Measurements from ENCODE around the gene ST3GAL3. TPM values are rescaled to one million over a fixed set of nuclear protein-coding genes. Genes with fewer than 3 reads are reported as not detected.

Gene ST3GAL3
- polyA plus RNA-seq, 1 of the 3 experiments (the other 2 are of a cell fraction): 20.6 TPM

GRCh38 chr1:43890815-43891214, 183.5 kb downstream of the ST3GAL3 start:
- H3K9ac ChIP-seq: no peak overlapping the region
- H3K9me2 ChIP-seq: no peaks in the 10 kb centered on the region
- no peak overlapping the region for H2AFZ ChIP-seq (ENCODE audit: low read depth)
- peak overlapping the region in 1 of 2 experiments; percentile 24; a peak in 2 of 4 replicates for H3K27ac ChIP-seq (ENCODE audit: low read depth in 2 of 2, low read length in 1 of 2)
- H3F3A ChIP-seq (replicated peaks; ENCODE audit: insufficient read depth): peaks cover 5% of the 10 kb centered on the region
- TF ChIP-seq RAD21 (IDR thresholded peaks at IDR 0.05; ENCODE audit: low read length): no peak
- TF ChIP-seq CHD2 (IDR thresholded peaks at IDR 0.05; ENCODE audit: low read length, partially characterized antibody): no peak
- no peak for TF ChIP-seq GABPA (IDR thresholded peaks at IDR 0.05; ENCODE audit: low read depth)
- no peak for TF ChIP-seq MEF2A (IDR thresholded peaks at IDR 0.05; ENCODE audit: borderline replicate concordance, low read depth)
- no peak for TF ChIP-seq USF1 (IDR thresholded peaks at IDR 0.05; ENCODE audit: borderline replicate concordance, low read depth)
- TF ChIP-seq TAF1 (IDR thresholded peaks at IDR 0.05; ENCODE audit: borderline replicate concordance, low read depth, low read length): no peak
- TF ChIP-seq TEAD4 (IDR thresholded peaks at IDR 0.05; ENCODE audit: borderline replicate concordance, insufficient read depth): no peak
- TF ChIP-seq FOSL2 (IDR thresholded peaks at IDR 0.05; ENCODE audit: borderline replicate concordance, low read depth): no peak
- no peak for TF ChIP-seq EZH2phosphoT487 (IDR thresholded peaks at IDR 0.05; ENCODE audit: borderline replicate concordance, low read depth)
- no peak for TF ChIP-seq JUND (IDR thresholded peaks at IDR 0.05)
- no peaks in the 10 kb centered on the region for H3K27me3 ChIP-seq (ENCODE audit: insufficient read depth)
- POLR2A ChIA-PET: no interaction called here
- H3K9me3 ChIP-seq: no peaks in the 10 kb centered on the region
- no peaks in the 10 kb centered on the region for H3K79me2 ChIP-seq (ENCODE audit: insufficient read depth)
- no peak overlapping the region for H3K4me2 ChIP-seq
- 86% methylated on average over 5 of the region's 5 CpGs for WGBS (ENCODE audit: low lambda C conversion rate)
- H3K4me3 ChIP-seq (ENCODE audit: low read depth in 2 of 2, low read length in 1 of 2): no peak overlapping the region
- no peak for DNase-seq
- peaks cover 0 to 3% of the 10 kb centered on the region in 2 experiments for H3K36me3 ChIP-seq (replicated peaks in 1 of 2; ENCODE audit: control insufficient read depth in 1 of 2, insufficient read depth in 2 of 2, low read length in 1 of 2)
- H4K20me1 ChIP-seq (ENCODE audit: insufficient read depth): no peaks in the 10 kb centered on the region
- CTCF ChIA-PET: interaction anchor here (0.7 to 1.9 kb wide), 5 partner anchors 20 to 127 kb away, joined by 3 to 6 read pairs (median 3); no protein-coding TSS in a partner anchor
- H3K4me1 ChIP-seq (ENCODE audit: control insufficient read depth in 1 of 2, insufficient read depth in 2 of 2, low read depth in 1 of 2, low read length in 1 of 2): 0 out of 4 replicates have a peak, but pooled peaks cover 0 to 5% of the 10 kb centered on the region in 2 experiments

GRCh38 chr1:43893006-43893405, 185.7 kb downstream of the ST3GAL3 start:
- Histone ChIP-seq H4K20me1 (ENCODE audit: insufficient read depth) (no peaks in the 10 kb centered on the region), H3K4me3 (ENCODE audit: low read depth in 2 of 2, low read length in 1 of 2) (no peak overlapping the region), H3K9ac (no peak overlapping the region), H3K79me2 (ENCODE audit: insufficient read depth) (no peaks in the 10 kb centered on the region), H3K27ac (ENCODE audit: low read depth in 2 of 2, low read length in 1 of 2) (no peak overlapping the region), H3K4me2 (no peak overlapping the region), H2AFZ (ENCODE audit: low read depth) (no peak overlapping the region), H3K9me2 (no peaks in the 10 kb centered on the region), H3K9me3 (no peaks in the 10 kb centered on the region), H3K36me3 (replicated peaks in 1 of 2; ENCODE audit: control insufficient read depth in 1 of 2, insufficient read depth in 2 of 2, low read length in 1 of 2) (peaks cover 0 to 6% of the 10 kb centered on the region in 2 experiments), H3K4me1 (ENCODE audit: control insufficient read depth in 1 of 2, insufficient read depth in 2 of 2, low read depth in 1 of 2, low read length in 1 of 2) (0 out of 4 replicates have a peak, but pooled peaks cover 0 to 5% of the 10 kb centered on the region in 2 experiments), H3K27me3 (ENCODE audit: insufficient read depth) (no peaks in the 10 kb centered on the region), H3F3A (replicated peaks; ENCODE audit: insufficient read depth) (peaks cover 5% of the 10 kb centered on the region)
- ChIA-PET POLR2A (no interaction called here), CTCF (interaction anchor here (0.7 to 1.0 kb wide), 5 partner anchors 9 to 143 kb away, joined by 3 to 6 read pairs (median 3); no protein-coding TSS in a partner anchor)
- TF ChIP-seq USF1 (IDR thresholded peaks at IDR 0.05; ENCODE audit: borderline replicate concordance, low read depth): no peak
- no peak for TF ChIP-seq GATA2 (CRISPR knock-in tag; IDR thresholded peaks at IDR 0.05)
- TF ChIP-seq FOXM1 (IDR thresholded peaks at IDR 0.05; ENCODE audit: low read depth): no peak
- DNase-seq: no peak
- no CpG with 5 or more reads among the region's 1 CpG for WGBS (ENCODE audit: low lambda C conversion rate)

All from SK-N-SH (cell line).